GM18909 (cell line): Measurements from ENCODE around the gene VAV3.
A peak's percentile ranks its signal among the peaks of the same experiment; 100 is the strongest.
"Not testable (repeated sequence)": the region's sequence is repeated elsewhere in the genome, so short reads cannot be mapped to it uniquely, and the experiment has no call there.

Experiments used
- ATAC-seq: cut with Tn5 transposase; IDR thresholded peaks from one replicate; pipeline ENCODE4 v1.9.1; 2021; ENCODE audit warnings: mild to moderate bottlenecking; ENCODE audit not compliant: unreplicated experiment, poor library complexity

Gene VAV3

DNA sequence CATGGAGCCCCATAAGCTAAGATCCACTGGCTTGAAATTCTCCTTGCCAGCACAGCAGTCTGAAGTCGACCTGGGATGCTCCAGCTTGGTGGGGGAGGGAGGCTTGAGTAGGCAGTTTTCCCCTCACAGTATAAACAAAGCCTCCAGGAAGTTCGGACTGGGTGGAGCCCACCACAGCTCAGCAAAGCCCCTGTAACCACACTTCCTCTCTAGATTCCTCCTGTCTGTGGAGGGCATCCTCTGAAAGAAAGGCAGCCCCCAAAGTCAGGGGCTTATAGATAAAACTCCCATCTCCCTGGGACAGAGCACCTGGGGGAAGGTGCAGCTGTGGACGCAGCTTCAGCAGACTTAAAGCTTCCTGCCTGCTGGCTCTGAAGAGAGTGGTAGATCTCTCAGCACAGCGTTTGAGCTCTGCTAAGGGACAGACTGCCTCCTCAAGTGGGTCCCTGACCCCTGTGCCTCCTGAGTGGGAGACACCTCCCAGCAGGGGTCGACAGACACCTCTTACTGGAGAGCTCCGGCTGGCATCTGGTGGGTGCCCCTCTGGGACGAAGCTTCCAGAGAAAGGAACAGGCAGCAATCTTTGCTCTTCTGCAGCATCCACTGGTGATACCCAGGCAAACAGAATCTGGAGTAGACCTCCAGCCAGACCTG is 120.3 kb downstream of the VAV3 start:
- ATAC-seq: not testable (repeated sequence)

GRCh38 chr1:107843989-107844388 is 121.0 kb downstream of the VAV3 start:
- ATAC-seq: no peak

- no peak for ATAC-seq
These were observed 122.7 kb downstream of the VAV3 start for GRCh38 chr1:107842241-107842640.

- ATAC-seq: no peak
These were observed 124.3 kb downstream of the VAV3 start for GRCh38 chr1:107840725-107841124.

- no peak for ATAC-seq
These were observed 126.9 kb downstream of the VAV3 start for GRCh38 chr1:107838056-107838455.

GRCh38 chr1:107835151-107835670 is 129.8 kb downstream of the VAV3 start:
- no peak for ATAC-seq

DNA sequence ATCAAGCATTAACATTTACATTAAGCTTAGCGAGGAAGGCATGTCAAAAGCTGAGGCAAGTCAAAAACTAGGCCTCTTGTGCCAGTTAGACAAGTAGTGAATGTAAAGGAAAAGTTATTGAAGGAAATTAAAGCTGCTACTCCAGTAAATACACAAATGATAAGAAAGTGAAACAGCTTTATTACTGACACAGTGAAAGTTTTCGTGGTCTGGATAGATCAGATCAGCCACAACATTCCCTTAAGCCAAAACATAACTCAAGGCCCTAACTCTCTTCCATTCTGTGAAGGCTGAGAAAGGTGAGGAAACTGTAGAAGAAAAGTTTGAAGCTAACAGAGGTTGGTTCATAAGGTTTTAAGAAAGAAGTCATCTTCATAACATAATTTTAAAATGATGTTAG is 131.9 kb downstream of the VAV3 start:
- no peak for ATAC-seq

DNA sequence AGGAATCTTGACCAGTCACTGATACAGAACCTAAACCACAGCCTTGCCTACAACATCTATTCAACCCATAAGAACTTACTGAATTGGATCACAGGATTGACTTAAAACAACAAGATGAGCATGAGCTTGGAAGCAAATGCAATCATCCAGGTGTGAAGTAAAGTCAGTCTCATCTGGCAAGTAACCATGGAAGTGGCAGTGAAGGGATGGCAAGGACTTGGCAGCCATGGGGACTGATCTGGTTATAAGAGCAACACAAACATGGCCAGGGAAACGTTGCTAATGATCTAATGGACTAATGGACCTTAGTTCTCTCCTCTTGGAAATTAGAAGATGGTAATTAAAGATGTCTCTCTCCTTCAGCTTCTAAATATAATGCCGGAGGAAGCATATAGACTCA is 133.1 kb downstream of the VAV3 start:
- ATAC-seq: no peak

GRCh38 chr1:107830526-107830925 is 134.5 kb downstream of the VAV3 start:
- no peak for ATAC-seq

- no peak for ATAC-seq
These were observed 134.9 kb downstream of the VAV3 start for GRCh38 chr1:107830075-107830474.

DNA sequence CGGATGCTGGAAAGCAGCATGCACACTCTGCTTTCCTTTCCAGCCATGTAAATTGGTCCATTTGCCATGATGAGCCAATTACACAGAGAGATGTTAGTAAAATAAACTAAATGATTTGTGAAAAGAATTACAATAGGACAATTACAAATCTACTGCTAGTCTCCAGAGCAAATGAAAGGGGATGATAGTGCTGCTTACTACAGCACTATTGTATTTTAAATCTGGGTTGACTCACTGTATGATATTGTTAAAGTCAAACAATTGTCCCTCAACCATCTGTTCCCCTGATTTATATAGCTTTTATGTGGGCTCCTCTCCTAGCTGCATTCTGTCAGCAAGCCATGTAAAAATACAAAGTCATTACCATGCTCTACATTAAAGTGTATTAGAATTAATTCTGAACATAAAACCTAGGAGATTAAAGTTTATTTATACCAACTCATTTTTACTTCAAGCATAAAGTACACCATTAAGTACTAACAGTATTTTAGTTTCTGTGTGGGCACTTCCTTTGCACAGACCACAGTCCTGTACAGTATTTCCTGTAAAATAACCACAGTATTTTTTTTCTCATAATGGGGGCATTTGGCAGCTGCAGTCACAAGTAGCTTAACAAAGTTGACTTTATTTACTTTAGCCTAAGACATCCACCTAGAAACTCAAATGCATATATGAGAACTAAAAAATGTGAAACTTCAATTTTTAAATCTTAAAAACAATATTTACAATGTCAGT is 135.8 kb downstream of the VAV3 start:
- peak; percentile 70 for ATAC-seq

DNA sequence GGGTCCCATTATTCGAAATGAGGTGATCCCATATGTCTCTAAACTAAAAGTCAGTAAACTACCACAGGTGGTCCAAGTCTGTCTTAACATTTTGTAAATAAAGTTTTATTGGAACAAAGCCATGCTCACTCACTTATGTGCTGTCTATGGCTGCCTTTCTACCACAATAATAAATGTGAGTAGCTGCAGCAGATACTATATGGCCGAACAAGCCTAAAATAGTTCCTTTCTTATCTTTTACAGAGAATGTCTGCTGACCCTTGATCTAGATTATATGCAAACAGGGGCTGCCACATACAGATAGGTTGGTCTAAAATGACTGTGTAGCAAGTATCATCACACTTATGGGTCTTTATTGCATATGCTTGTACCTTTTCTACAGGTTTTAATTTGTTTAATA is 140.0 kb downstream of the VAV3 start:
- no peak for ATAC-seq

GRCh38 chr1:107821340-107821739 is 143.6 kb downstream of the VAV3 start:
- no peak for ATAC-seq

GRCh38 chr1:107820801-107821200 is 144.2 kb downstream of the VAV3 start:
- ATAC-seq: no peak

DNA sequence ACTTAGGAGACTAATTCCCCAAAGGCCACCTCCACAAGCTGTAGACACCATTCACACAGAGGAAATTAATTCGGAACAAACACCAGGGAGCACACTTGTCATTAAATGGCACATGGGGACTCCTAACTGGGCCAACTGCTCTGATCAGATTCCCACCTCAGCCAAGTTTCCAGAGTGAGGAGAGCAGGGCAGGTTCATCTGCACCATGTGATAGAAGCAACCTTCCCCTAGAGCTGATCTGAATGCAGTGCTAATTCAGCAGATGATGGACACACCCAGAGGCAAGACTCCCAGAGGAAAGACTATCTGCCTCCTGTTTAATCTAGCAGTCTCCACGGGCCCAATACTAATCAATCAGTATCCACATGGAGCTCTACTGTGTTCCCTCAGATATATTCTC is 147.0 kb downstream of the VAV3 start:
- ATAC-seq: no peak

DNA sequence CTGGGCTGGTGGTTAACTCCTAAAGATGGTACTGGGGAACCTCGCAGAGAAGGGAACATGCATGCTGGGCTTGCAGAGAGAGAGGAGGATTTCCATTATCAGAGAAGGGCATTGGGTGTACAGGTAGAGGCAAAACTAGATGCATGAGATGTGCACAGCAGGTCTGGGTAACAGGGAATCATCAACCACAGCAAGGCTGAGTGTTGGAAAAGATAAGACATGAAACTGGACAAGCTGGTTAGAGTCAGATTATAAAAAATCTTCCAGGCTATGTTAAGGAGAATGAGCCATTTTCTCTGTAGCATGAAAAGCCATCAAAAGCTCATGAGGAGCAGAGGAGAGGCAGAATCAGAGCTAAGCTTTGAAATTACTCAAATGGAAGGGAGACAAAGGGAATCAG is 147.8 kb downstream of the VAV3 start:
- no peak for ATAC-seq

- no peak for ATAC-seq
These were observed 154.6 kb downstream of the VAV3 start for GRCh38 chr1:107810291-107810951.

DNA sequence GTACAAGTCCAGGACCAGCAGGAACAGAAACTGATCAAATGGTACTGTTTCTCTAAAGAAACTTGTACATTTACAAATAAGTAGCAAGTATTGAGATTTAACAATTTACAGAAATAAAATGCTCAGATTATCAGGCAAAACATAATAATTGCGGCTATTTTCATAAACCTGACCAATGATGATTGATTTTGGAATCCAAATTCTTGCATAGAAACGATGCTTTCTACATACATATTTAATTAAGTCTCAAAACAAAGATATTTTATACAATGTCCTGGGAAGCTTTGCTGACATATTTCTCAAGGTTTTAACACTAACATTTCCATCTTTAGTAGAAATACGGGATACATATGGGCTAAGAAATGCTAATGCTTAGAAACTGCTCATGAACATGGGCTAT is 157.1 kb downstream of the VAV3 start:
- no peak for ATAC-seq

DNA sequence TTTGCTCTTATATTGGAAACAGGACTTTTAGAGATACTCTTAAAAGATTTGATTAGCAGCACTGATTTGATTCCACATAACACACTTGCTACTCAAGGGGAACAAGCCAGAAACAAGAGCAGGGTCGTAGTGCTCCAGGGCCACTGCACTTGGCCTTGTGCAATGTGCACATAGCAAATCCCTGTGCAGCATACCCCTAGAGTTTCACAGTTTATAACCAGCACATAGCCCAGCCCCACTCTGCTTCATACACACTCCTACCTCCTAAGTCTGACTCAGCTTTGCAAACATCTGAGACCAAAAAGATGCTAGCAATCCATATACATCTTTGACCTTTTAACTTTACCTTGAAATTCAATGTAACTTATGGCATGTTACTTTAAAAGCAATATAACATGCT is 157.6 kb downstream of the VAV3 start:
- no peak for ATAC-seq

- no peak for ATAC-seq
These were observed 158.1 kb downstream of the VAV3 start for GRCh38 chr1:107806902-107807301.

DNA sequence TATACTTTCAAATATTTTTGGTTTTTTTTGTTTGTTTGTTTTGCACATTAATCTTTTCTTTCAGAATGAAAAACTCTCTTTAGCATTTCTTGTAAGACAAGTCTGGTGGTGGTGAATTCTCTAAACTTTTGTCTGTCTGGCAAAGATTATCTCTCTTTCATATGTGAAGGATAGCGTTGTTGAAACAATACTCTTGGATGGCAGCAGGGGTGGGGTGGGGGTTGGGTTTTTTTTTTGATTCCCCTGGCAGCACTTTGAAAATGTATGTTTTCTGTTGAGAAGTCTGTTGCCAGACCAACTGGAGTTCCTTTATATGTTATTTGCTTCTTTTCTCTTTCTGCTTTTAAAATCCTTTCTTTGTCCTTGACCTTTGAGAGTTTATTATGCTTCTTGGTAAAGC is 160.2 kb downstream of the VAV3 start:
- no peak for ATAC-seq
